ENCODE measurements around the gene SLC43A1. TPM values are rescaled to one million over a fixed set of nuclear protein-coding genes. Genes with fewer than 3 reads are reported as not detected.
"Not testable (repeated sequence)": the region's sequence is repeated elsewhere in the genome, so short reads cannot be mapped to it uniquely, and the experiment has no call there.

SLC43A1 gene
- total RNA-seq, 2 experiments from 2014 or later: 27.6 to 28.7 TPM

- ATAC-seq (peak; percentile 17), DNase-seq (peak; percentile 62)
- Mint-ChIP-seq H3K36me3 (ENCODE audit: low read depth) (no peaks in the 10 kb centered on the region), H3K27ac (peak overlapping the region; percentile 17), H3K4me1 (peaks cover 27% of the 10 kb centered on the region), H3K4me3 (peak overlapping the region; percentile 71), H3K27me3 (peaks cover 25% of the 10 kb centered on the region), H3K9me3 (ENCODE audit: low read depth) (no peaks in the 10 kb centered on the region)
- intact Hi-C loops (cut with DNase I, micrococcal nuclease): loop anchor here (1.0 to 5.0 kb wide), 7 partner anchors 17 to 112 kb away; partner anchors contain the start of genes SLC43A3 (in 1 of the 2), TIMM10 (in 1 of the 2) and UBE2L6 (in 1 of the 2)
- ChIA-PET CTCF (interaction anchor here (0.6 to 6.3 kb wide), 22 partner anchors 12 to 1227 kb away, joined by 3 to 124 read pairs (median 5); partner anchors contain the start of genes SLC43A1, SLC43A3 and TIMM10), POLR2A (interaction anchor here (0.7 to 1.2 kb wide), 2 partner anchors 19 to 109 kb away, joined by 3 to 4 read pairs; no protein-coding TSS in a partner anchor)
Measured at GRCh38 chr11:57459164-57460021, 56.1 kb downstream of the SLC43A1 start.

GRCh38 chr11:57458410-57459163 lies 56.9 kb downstream of the SLC43A1 start:
- DNase-seq: peak; percentile 78
- Mint-ChIP-seq H3K9me3 (ENCODE audit: low read depth) (no peaks in the 10 kb centered on the region), H3K36me3 (ENCODE audit: low read depth) (no peaks in the 10 kb centered on the region), H3K27ac (no peak overlapping the region), H3K4me1 (peaks cover 27% of the 10 kb centered on the region), H3K27me3 (peaks cover 25% of the 10 kb centered on the region), H3K4me3 (peak overlapping the region; percentile 62)
- CTCF ChIA-PET: interaction anchor here (0.6 to 6.3 kb wide), 36 partner anchors 13 to 1227 kb away, joined by 3 to 124 read pairs (median 5); partner anchors contain the start of genes SLC43A1, SLC43A3 and TIMM10
- ATAC-seq: peak; percentile 33
- intact Hi-C loops (cut with DNase I, micrococcal nuclease): loop anchor here (1.0 to 5.0 kb wide), 5 partner anchors 34 to 113 kb away; partner anchors contain the start of genes SLC43A1 (in 1 of the 2) and UBE2L6 (in 1 of the 2)
- POLR2A ChIA-PET: interaction anchor here (0.6 to 1.8 kb wide), 2 partner anchors 34 to 341 kb away, joined by 4 to 5 read pairs; no protein-coding TSS in a partner anchor

GRCh38 chr11:57458060-57458409 lies 57.5 kb downstream of the SLC43A1 start:
- H3K9me3 Mint-ChIP-seq (ENCODE audit: low read depth): no peaks in the 10 kb centered on the region
- H3K27ac Mint-ChIP-seq: no peak overlapping the region
- H3K36me3 Mint-ChIP-seq (ENCODE audit: low read depth): no peaks in the 10 kb centered on the region
- ChIA-PET CTCF (interaction anchor here (0.6 to 6.3 kb wide), 47 partner anchors 8 to 361 kb away, joined by 3 to 124 read pairs (median 5); partner anchors contain the start of genes P2RX3, SLC43A1, SLC43A3 and TIMM10), POLR2A (interaction anchor here (0.6 to 1.8 kb wide), 2 partner anchors 33 to 342 kb away, joined by 4 to 5 read pairs; no protein-coding TSS in a partner anchor)
- ATAC-seq (peak; percentile 18), DNase-seq (no peak)
- peaks cover 27% of the 10 kb centered on the region for H3K4me1 Mint-ChIP-seq
- peaks cover 25% of the 10 kb centered on the region for H3K27me3 Mint-ChIP-seq
- H3K4me3 Mint-ChIP-seq: peak overlapping the region; percentile 62
- intact Hi-C loops (cut with DNase I, micrococcal nuclease): loop anchor here (1.0 to 5.0 kb wide), 5 partner anchors 33 to 113 kb away; partner anchors contain the start of genes SLC43A1 (in 1 of the 2) and UBE2L6 (in 1 of the 2)

GRCh38 chr11:57457643-57458023 lies 57.9 kb downstream of the SLC43A1 start:
- no peak for DNase-seq
- peaks cover 27% of the 10 kb centered on the region for H3K4me1 Mint-ChIP-seq
- no peaks in the 10 kb centered on the region for H3K9me3 Mint-ChIP-seq (ENCODE audit: low read depth)
- H3K36me3 Mint-ChIP-seq (ENCODE audit: low read depth): no peaks in the 10 kb centered on the region
- POLR2A ChIA-PET: interaction anchor here (1.8 kb wide), 1 partner anchor 33 kb away, joined by 5 read pairs; no protein-coding TSS in a partner anchor
- CTCF ChIA-PET: interaction anchor here (0.6 to 6.3 kb wide), 44 partner anchors 8 to 361 kb away, joined by 3 to 124 read pairs (median 5); partner anchors contain the start of genes P2RX3, SLC43A1, SLC43A3 and TIMM10
- H3K4me3 Mint-ChIP-seq: peak overlapping the region; percentile 15
- intact Hi-C loops (cut with DNase I, micrococcal nuclease): loop anchor here (1.0 to 5.0 kb wide), 9 partner anchors 23 to 343 kb away; partner anchors contain the start of genes SLC43A1 (in 1 of the 2) and UBE2L6 (in 1 of the 2)
- H3K27me3 Mint-ChIP-seq: peaks cover 25% of the 10 kb centered on the region
- no peak overlapping the region for H3K27ac Mint-ChIP-seq
- peak; percentile 28 for ATAC-seq

GRCh38 chr11:57456960-57457642 lies 58.4 kb downstream of the SLC43A1 start:
- peak overlapping the region; percentile 15 for H3K4me3 Mint-ChIP-seq
- peak; percentile 87 for DNase-seq
- H3K36me3 Mint-ChIP-seq (ENCODE audit: low read depth): no peaks in the 10 kb centered on the region
- CTCF ChIA-PET: interaction anchor here (0.6 to 6.3 kb wide), 47 partner anchors 9 to 362 kb away, joined by 3 to 124 read pairs (median 4); partner anchors contain the start of genes P2RX3, SLC43A1, SLC43A3 and TIMM10
- peak; percentile 36 for ATAC-seq
- H3K27ac Mint-ChIP-seq: no peak overlapping the region
- peaks cover 27% of the 10 kb centered on the region for H3K4me1 Mint-ChIP-seq
- peaks cover 25% of the 10 kb centered on the region for H3K27me3 Mint-ChIP-seq
- H3K9me3 Mint-ChIP-seq (ENCODE audit: low read depth): no peaks in the 10 kb centered on the region
- POLR2A ChIA-PET: interaction anchor here (1.8 kb wide), 1 partner anchor 32 kb away, joined by 5 read pairs; no protein-coding TSS in a partner anchor
- intact Hi-C loops (cut with DNase I, micrococcal nuclease): loop anchor here (1.0 to 5.0 kb wide), 5 partner anchors 23 to 343 kb away; no protein-coding TSS in a partner anchor

GRCh38 chr11:57453543-57454177 lies 61.8 kb downstream of the SLC43A1 start:
- intact Hi-C loops (cut with DNase I, micrococcal nuclease): no loop called here
- ATAC-seq: no peak
- Mint-ChIP-seq H3K36me3 (ENCODE audit: low read depth) (no peaks in the 10 kb centered on the region), H3K27ac (no peak overlapping the region), H3K27me3 (peaks cover 7% of the 10 kb centered on the region), H3K4me1 (peaks cover 13% of the 10 kb centered on the region), H3K4me3 (no peak overlapping the region), H3K9me3 (ENCODE audit: low read depth) (no peaks in the 10 kb centered on the region)
- CTCF ChIA-PET: interaction anchor here (0.6 to 1.8 kb wide), 3 partner anchors 23 to 73 kb away, joined by 3 to 5 read pairs (median 4); no protein-coding TSS in a partner anchor
- no peak for DNase-seq
- POLR2A ChIA-PET: no interaction called here

GRCh38 chr11:57446055-57446454 lies 69.4 kb downstream of the SLC43A1 start:
- CTCF ChIA-PET: interaction anchor here (3.5 kb wide), 1 partner anchor 10 kb away, joined by 16 read pairs; no protein-coding TSS in a partner anchor
- intact Hi-C loops (cut with DNase I, micrococcal nuclease): no loop called here

GRCh38 chr11:57445122-57445394 lies 70.4 kb downstream of the SLC43A1 start:
- H3K36me3 Mint-ChIP-seq (ENCODE audit: low read depth); H3K4me1 Mint-ChIP-seq; DNase-seq; H3K27ac Mint-ChIP-seq; ATAC-seq; H3K9me3 Mint-ChIP-seq (ENCODE audit: low read depth); intact Hi-C loops (cut with DNase I, micrococcal nuclease); H3K4me3 Mint-ChIP-seq; POLR2A ChIA-PET; H3K27me3 Mint-ChIP-seq: not testable (repeated sequence)
- CTCF ChIA-PET: interaction anchor here (0.7 to 3.5 kb wide), 4 partner anchors 9 to 199 kb away, joined by 3 to 16 read pairs (median 4); no protein-coding TSS in a partner anchor

More at GRCh38 chr11:57446055-57446454, 69.4 kb downstream of the SLC43A1 start:
- H3K4me1 Mint-ChIP-seq: no peaks in the 10 kb centered on the region
- ATAC-seq (no peak), DNase-seq (no peak)
- H3K4me3 Mint-ChIP-seq: no peak overlapping the region
- POLR2A ChIA-PET: no interaction called here
- H3K36me3 Mint-ChIP-seq (ENCODE audit: low read depth): no peaks in the 10 kb centered on the region
- no peak overlapping the region for H3K27ac Mint-ChIP-seq
- H3K27me3 Mint-ChIP-seq: peaks cover 3% of the 10 kb centered on the region
- no peaks in the 10 kb centered on the region for H3K9me3 Mint-ChIP-seq (ENCODE audit: low read depth)

GRCh38 chr11:57444362-57445121 lies 71.0 kb downstream of the SLC43A1 start:
- ATAC-seq (no peak), DNase-seq (no peak)
- Mint-ChIP-seq H3K4me3 (no peak overlapping the region), H3K36me3 (ENCODE audit: low read depth) (no peaks in the 10 kb centered on the region), H3K27me3 (peaks cover 3% of the 10 kb centered on the region), H3K9me3 (ENCODE audit: low read depth) (no peaks in the 10 kb centered on the region), H3K27ac (no peak overlapping the region), H3K4me1 (no peaks in the 10 kb centered on the region)
- ChIA-PET CTCF (interaction anchor here (0.7 to 3.5 kb wide), 5 partner anchors 9 to 200 kb away, joined by 3 to 16 read pairs (median 4); no protein-coding TSS in a partner anchor), POLR2A (no interaction called here)
- intact Hi-C loops (cut with DNase I, micrococcal nuclease): no loop called here
